Measurements from ENCODE around the gene REV3L. TPM values are rescaled to one million over a fixed set of nuclear protein-coding genes. Genes with fewer than 3 reads are reported as not detected.
"Not testable (repeated sequence)": the region's sequence is repeated elsewhere in the genome, so short reads cannot be mapped to it uniquely, and the experiment has no call there.

The REV3L gene
- total RNA-seq, 1 donor from 2014 or later, result 42.3 TPM

- Histone ChIP-seq H3K9me3 (ENCODE audit: control insufficient read depth in 3 of 3, low read length in 3 of 3) (no peaks in the 10 kb centered on the region), H3K4me1 (ENCODE audit: control insufficient read depth in 3 of 3, insufficient read depth in 3 of 3, low read length in 3 of 3) (no peaks in the 10 kb centered on the region), H3K36me3 (ENCODE audit: control insufficient read depth in 3 of 3, insufficient read depth in 3 of 3, low read length in 3 of 3) (peaks cover 3 to 19% (median 13%) of the 10 kb centered on the region in 3 donors)
These were observed 145.2 kb downstream of the REV3L start for GRCh38 chr6:111337829-111338236.

GRCh38 chr6:111329882-111330633 is 153.0 kb downstream of the REV3L start:
- Histone ChIP-seq H3K36me3 (ENCODE audit: control insufficient read depth in 3 of 3, insufficient read depth in 3 of 3, low read length in 3 of 3) (peaks cover 12 to 51% (median 33%) of the 10 kb centered on the region in 3 donors), H3K27me3 (ENCODE audit: control insufficient read depth in 3 of 3, insufficient read depth in 3 of 3, low read length in 3 of 3) (no peaks in the 10 kb centered on the region), H3K9ac (ENCODE audit: low read depth in 1 of 3, low read length in 3 of 3) (no peak overlapping the region), H3K27ac (ENCODE audit: low read depth, low read length) (no peak overlapping the region), H3K9me3 (ENCODE audit: control insufficient read depth in 3 of 3, low read length in 3 of 3) (no peaks in the 10 kb centered on the region), H3K4me1 (ENCODE audit: control insufficient read depth in 3 of 3, insufficient read depth in 3 of 3, low read length in 3 of 3) (no peaks in the 10 kb centered on the region), H3K4me3 (ENCODE audit: low read length in 3 of 3) (no peak overlapping the region)

More at GRCh38 chr6:111337829-111338236, 145.2 kb downstream of the REV3L start:
- no peak overlapping the region for H3K4me3 ChIP-seq (ENCODE audit: low read length in 3 of 3)
- no peak overlapping the region for H3K9ac ChIP-seq (ENCODE audit: low read depth in 1 of 3, low read length in 3 of 3)
- no peaks in the 10 kb centered on the region for H3K27me3 ChIP-seq (ENCODE audit: control insufficient read depth in 3 of 3, insufficient read depth in 3 of 3, low read length in 3 of 3)
- no peak overlapping the region for H3K27ac ChIP-seq (ENCODE audit: low read depth, low read length)

- Histone ChIP-seq H3K36me3 (ENCODE audit: control insufficient read depth in 3 of 3, insufficient read depth in 3 of 3, low read length in 3 of 3) (peaks cover 7 to 42% (median 33%) of the 10 kb centered on the region in 3 donors), H3K4me3 (ENCODE audit: low read length in 3 of 3) (no peak overlapping the region), H3K4me1 (ENCODE audit: control insufficient read depth in 3 of 3, insufficient read depth in 3 of 3, low read length in 3 of 3) (no peaks in the 10 kb centered on the region), H3K27ac (ENCODE audit: low read depth, low read length) (no peak overlapping the region), H3K9me3 (ENCODE audit: control insufficient read depth in 3 of 3, low read length in 3 of 3) (no peaks in the 10 kb centered on the region), H3K27me3 (ENCODE audit: control insufficient read depth in 3 of 3, insufficient read depth in 3 of 3, low read length in 3 of 3) (no peaks in the 10 kb centered on the region), H3K9ac (ENCODE audit: low read depth in 1 of 3, low read length in 3 of 3) (no peak overlapping the region)
These were observed 156.5 kb downstream of the REV3L start for GRCh38 chr6:111326563-111326962.

GRCh38 chr6:111322145-111322544 is 160.9 kb downstream of the REV3L start:
- Histone ChIP-seq H3K9me3 (ENCODE audit: control insufficient read depth in 3 of 3, low read length in 3 of 3) (no peaks in the 10 kb centered on the region), H3K27ac (ENCODE audit: low read depth, low read length) (no peak overlapping the region), H3K9ac (ENCODE audit: low read depth in 1 of 3, low read length in 3 of 3) (no peak overlapping the region), H3K4me3 (ENCODE audit: low read length in 3 of 3) (no peak overlapping the region), H3K4me1 (ENCODE audit: control insufficient read depth in 3 of 3, insufficient read depth in 3 of 3, low read length in 3 of 3) (no peaks in the 10 kb centered on the region), H3K27me3 (ENCODE audit: control insufficient read depth in 3 of 3, insufficient read depth in 3 of 3, low read length in 3 of 3) (no peaks in the 10 kb centered on the region), H3K36me3 (ENCODE audit: control insufficient read depth in 3 of 3, insufficient read depth in 3 of 3, low read length in 3 of 3) (peaks cover under 1 to 23% (median 17%) of the 10 kb centered on the region in 3 donors)

GRCh38 chr6:111307950-111308349 is 175.1 kb downstream of the REV3L start:
- H3K36me3 ChIP-seq (ENCODE audit: control insufficient read depth in 3 of 3, insufficient read depth in 3 of 3, low read length in 3 of 3), result peaks cover 30 to 48% (median 41%) of the 10 kb centered on the region in 3 donors
- H3K27ac ChIP-seq (ENCODE audit: low read depth, low read length); H3K4me1 ChIP-seq (ENCODE audit: control insufficient read depth in 3 of 3, insufficient read depth in 3 of 3, low read length in 3 of 3); H3K4me3 ChIP-seq (ENCODE audit: low read length in 3 of 3); H3K27me3 ChIP-seq (ENCODE audit: control insufficient read depth in 3 of 3, insufficient read depth in 3 of 3, low read length in 3 of 3); H3K9ac ChIP-seq (ENCODE audit: low read depth in 1 of 3, low read length in 3 of 3); H3K9me3 ChIP-seq (ENCODE audit: control insufficient read depth in 3 of 3, low read length in 3 of 3): not testable (repeated sequence)

GRCh38 chr6:111307275-111307858 is 175.7 kb downstream of the REV3L start:
- no peaks in the 10 kb centered on the region for H3K27me3 ChIP-seq (ENCODE audit: control insufficient read depth in 3 of 3, insufficient read depth in 3 of 3, low read length in 3 of 3)
- peaks cover 30 to 48% (median 36%) of the 10 kb centered on the region in 3 donors for H3K36me3 ChIP-seq (ENCODE audit: control insufficient read depth in 3 of 3, insufficient read depth in 3 of 3, low read length in 3 of 3)
- no peak overlapping the region for H3K4me3 ChIP-seq (ENCODE audit: low read length in 3 of 3)
- H3K9me3 ChIP-seq (ENCODE audit: control insufficient read depth in 3 of 3, low read length in 3 of 3), result no peaks in the 10 kb centered on the region
- H3K9ac ChIP-seq (ENCODE audit: low read depth in 1 of 3, low read length in 3 of 3), result no peak overlapping the region
- peaks cover 0 to 3% (median 0%) of the 10 kb centered on the region in 3 donors for H3K4me1 ChIP-seq (ENCODE audit: control insufficient read depth in 3 of 3, insufficient read depth in 3 of 3, low read length in 3 of 3)
- H3K27ac ChIP-seq (ENCODE audit: low read depth, low read length), result no peak overlapping the region

GRCh38 chr6:111306104-111306888 is 176.7 kb downstream of the REV3L start:
- Histone ChIP-seq H3K27ac (ENCODE audit: low read depth, low read length) (no peak overlapping the region), H3K4me3 (ENCODE audit: low read length in 3 of 3) (no peak overlapping the region), H3K36me3 (ENCODE audit: control insufficient read depth in 3 of 3, insufficient read depth in 3 of 3, low read length in 3 of 3) (peaks cover 30 to 48% (median 35%) of the 10 kb centered on the region in 3 donors), H3K27me3 (ENCODE audit: control insufficient read depth in 3 of 3, insufficient read depth in 3 of 3, low read length in 3 of 3) (no peaks in the 10 kb centered on the region), H3K4me1 (ENCODE audit: control insufficient read depth in 3 of 3, insufficient read depth in 3 of 3, low read length in 3 of 3) (peaks cover 0 to 5% (median 3%) of the 10 kb centered on the region in 3 donors), H3K9me3 (ENCODE audit: control insufficient read depth in 3 of 3, low read length in 3 of 3) (no peaks in the 10 kb centered on the region), H3K9ac (ENCODE audit: low read depth in 1 of 3, low read length in 3 of 3) (no peak overlapping the region)

GRCh38 chr6:111301946-111302345 is 181.1 kb downstream of the REV3L start:
- Histone ChIP-seq H3K36me3 (ENCODE audit: control insufficient read depth in 3 of 3, insufficient read depth in 3 of 3, low read length in 3 of 3) (peaks cover 5 to 14% (median 7%) of the 10 kb centered on the region in 3 donors), H3K9ac (ENCODE audit: low read depth in 1 of 3, low read length in 3 of 3) (peak overlapping the region; percentile 20 to 47 (median 46)), H3K27me3 (ENCODE audit: control insufficient read depth in 3 of 3, insufficient read depth in 3 of 3, low read length in 3 of 3) (no peaks in the 10 kb centered on the region), H3K4me1 (ENCODE audit: control insufficient read depth in 3 of 3, insufficient read depth in 3 of 3, low read length in 3 of 3) (peaks cover 0 to 5% (median 3%) of the 10 kb centered on the region in 3 donors), H3K9me3 (ENCODE audit: control insufficient read depth in 3 of 3, low read length in 3 of 3) (no peaks in the 10 kb centered on the region), H3K27ac (ENCODE audit: low read depth, low read length) (peak overlapping the region; percentile 78), H3K4me3 (ENCODE audit: low read length in 3 of 3) (no peak overlapping the region)

- not testable (repeated sequence) for H3K9ac ChIP-seq (ENCODE audit: low read depth in 1 of 3, low read length in 3 of 3); H3K27me3 ChIP-seq (ENCODE audit: control insufficient read depth in 3 of 3, insufficient read depth in 3 of 3, low read length in 3 of 3); H3K4me3 ChIP-seq (ENCODE audit: low read length in 3 of 3); H3K36me3 ChIP-seq (ENCODE audit: control insufficient read depth in 3 of 3, insufficient read depth in 3 of 3, low read length in 3 of 3); H3K9me3 ChIP-seq (ENCODE audit: control insufficient read depth in 3 of 3, low read length in 3 of 3); H3K4me1 ChIP-seq (ENCODE audit: control insufficient read depth in 3 of 3, insufficient read depth in 3 of 3, low read length in 3 of 3)
- peak overlapping the region; percentile 78 for H3K27ac ChIP-seq (ENCODE audit: low read depth, low read length)
These were observed 181.8 kb downstream of the REV3L start for GRCh38 chr6:111300938-111301800.
